Spleen (tissue), 7 donors: ENCODE results near the gene MEX3B.

Source experiments
- POLR2A ChIP-seq, 3 donors: fragments of 450-650 bp; IDR thresholded peaks; one replicate each; pipeline ENCODE4 v1.5.1; 2017; ENCODE audit warnings: antibody characterized with exemption in 3 of 3, mild to moderate bottlenecking in 1 of 3
- TF ChIP-seq, protein P1 (sequence below), 11 experiments: fragments of 200-600 bp in 7 of 11; fragments of 450-650 bp in 4 of 11; sonication (generic) in 4 of 11; IDR thresholded peaks in 8 of 11; conservative IDR thresholded peaks in 3 of 11; 1 replicate in 7 of 11; 2 replicates in 4 of 11; pipeline versions ENCODE4 v1.4.0 to v1.8.0; 2016 to 2021; ENCODE audit warnings: antibody characterized with exemption in 11 of 11, inconsistent platforms in 4 of 11, mild to moderate bottlenecking in 1 of 11
- donor health status: DM: no; HTN: no; CAD: no; lungs with moderate emphysema.
- donor health status: DM: no; HTN: no; CAD: no.
- donor health status: DM: no; HTN: no; CAD: no.

DNA sequence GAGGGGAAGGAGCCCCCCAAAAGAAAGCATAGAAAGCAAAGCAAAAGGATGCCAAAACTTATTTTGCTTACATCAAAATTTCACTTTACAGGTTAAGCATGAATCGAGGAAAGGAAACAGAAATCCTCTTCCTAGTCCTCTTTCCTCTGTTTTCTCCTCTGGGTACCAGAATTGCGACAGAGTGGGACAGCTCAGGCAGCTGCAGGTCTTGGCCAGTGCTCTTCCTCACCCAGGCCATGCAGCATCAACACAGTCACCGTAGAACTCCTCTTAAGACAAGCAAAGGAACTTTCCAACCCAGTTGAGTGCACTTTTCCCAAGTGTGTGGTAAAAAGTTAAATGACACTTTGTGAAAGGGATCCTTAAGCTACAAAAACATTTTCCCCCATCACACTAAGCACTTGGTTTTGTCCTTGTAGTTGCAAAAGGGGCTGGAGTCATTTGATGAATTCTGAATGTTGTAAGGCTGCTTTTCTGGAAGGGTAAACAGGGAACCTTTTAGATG lies 45.9 kb upstream of the MEX3B start:
- no peak for TF ChIP-seq POLR2A (IDR thresholded peaks at IDR 0.05)
- TF ChIP-seq, protein P1, sequence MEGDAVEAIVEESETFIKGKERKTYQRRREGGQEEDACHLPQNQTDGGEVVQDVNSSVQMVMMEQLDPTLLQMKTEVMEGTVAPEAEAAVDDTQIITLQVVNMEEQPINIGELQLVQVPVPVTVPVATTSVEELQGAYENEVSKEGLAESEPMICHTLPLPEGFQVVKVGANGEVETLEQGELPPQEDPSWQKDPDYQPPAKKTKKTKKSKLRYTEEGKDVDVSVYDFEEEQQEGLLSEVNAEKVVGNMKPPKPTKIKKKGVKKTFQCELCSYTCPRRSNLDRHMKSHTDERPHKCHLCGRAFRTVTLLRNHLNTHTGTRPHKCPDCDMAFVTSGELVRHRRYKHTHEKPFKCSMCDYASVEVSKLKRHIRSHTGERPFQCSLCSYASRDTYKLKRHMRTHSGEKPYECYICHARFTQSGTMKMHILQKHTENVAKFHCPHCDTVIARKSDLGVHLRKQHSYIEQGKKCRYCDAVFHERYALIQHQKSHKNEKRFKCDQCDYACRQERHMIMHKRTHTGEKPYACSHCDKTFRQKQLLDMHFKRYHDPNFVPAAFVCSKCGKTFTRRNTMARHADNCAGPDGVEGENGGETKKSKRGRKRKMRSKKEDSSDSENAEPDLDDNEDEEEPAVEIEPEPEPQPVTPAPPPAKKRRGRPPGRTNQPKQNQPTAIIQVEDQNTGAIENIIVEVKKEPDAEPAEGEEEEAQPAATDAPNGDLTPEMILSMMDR (IDR thresholded peaks at IDR 0.05 in 8 of 11, conservative IDR thresholded peaks at IDR 0.05 in 3 of 11) = no peak
